OCI-LY7 (cell line): Measurements from ENCODE around the gene NRN1. TPM values are rescaled to one million over a fixed set of nuclear protein-coding genes. Genes with fewer than 3 reads are reported as not detected.

ENCODE experiments used
- BruUV-seq: library from RNA; stranded (reverse); fragments of 400-500 nt; replicated peaks from 2 replicates; lab custom pipeline; 2021; lab: Mats Ljungman, UMichigan
- CTCF ChIA-PET: fragments of 300-600 bp; sonication (Branson Sonifier 250); formaldehyde crosslinking; loops from one replicate; lab custom pipeline; 2022; ENCODE audit warnings: antibody characterized with exemption; ENCODE audit not compliant: unreplicated experiment; lab: Charles Lee
- POLR2A ChIA-PET: fragments of 300-600 bp; sonication (Branson Sonifier 250); formaldehyde crosslinking; loops from one replicate; lab custom pipeline; 2022; ENCODE audit warnings: antibody characterized with exemption; lab: Charles Lee
- DNase-seq: peaks from one replicate; pipeline ENCODE4 v3.0.0-alpha.2; 2015; ENCODE audit warnings: low spot score
- H2AFZ ChIP-seq: fragments of 200-600 bp; sonication (generic), shearing (Covaris generic); 2 replicates; pipeline ENCODE4 v1.6.1; 2014; ENCODE audit warnings: mild to moderate bottlenecking, antibody characterized with exemption, low read length, moderate library complexity
- H3K27ac ChIP-seq: fragments of 200-600 bp; sonication (generic); 2 replicates; pipeline ENCODE4 v1.5.1; 2014; ENCODE audit warnings: mixed run types, low read depth, mild to moderate bottlenecking, moderate library complexity, low read length, inconsistent platforms; ENCODE audit not compliant: poor library complexity, severe bottlenecking
- H3K36me3 ChIP-seq: fragments of 200-600 bp; sonication (generic); 2 replicates; pipeline ENCODE4 v1.6.1; 2014; ENCODE audit warnings: mild to moderate bottlenecking, antibody characterized with exemption, low read length, moderate library complexity, mixed read lengths; ENCODE audit not compliant: insufficient read depth
- H3K4me1 ChIP-seq: fragments of 200-600 bp; sonication (generic); 2 replicates; pipeline ENCODE4 v1.5.1; 2014; ENCODE audit warnings: mild to moderate bottlenecking, low read length; ENCODE audit not compliant: insufficient read depth, poor library complexity, severe bottlenecking
- H3K4me2 ChIP-seq: fragments of 200-600 bp; sonication (generic); 2 replicates; pipeline ENCODE4 v1.6.1; 2014; ENCODE audit warnings: mild to moderate bottlenecking, low read length
- H3K4me3 ChIP-seq: fragments of 200-600 bp; sonication (generic); 2 replicates; pipeline ENCODE4 v1.5.1; 2014; ENCODE audit warnings: mild to moderate bottlenecking, low read depth, low read length; ENCODE audit not compliant: poor library complexity, severe bottlenecking
- H3K79me2 ChIP-seq: fragments of 200-600 bp; sonication (generic); 2 replicates; pipeline ENCODE4 v1.6.1; 2016; ENCODE audit warnings: low read depth, mild to moderate bottlenecking, low read length, moderate library complexity, mixed read lengths; ENCODE audit not compliant: insufficient read depth
- H3K9me2 ChIP-seq: fragments of 200-600 bp; sonication (generic); 2 replicates; pipeline ENCODE4 v1.6.1; 2016; ENCODE audit warnings: mild to moderate bottlenecking, low read length, mixed read lengths; ENCODE audit not compliant: insufficient read depth
- H3K9me3 ChIP-seq: fragments of 200-600 bp; sonication (generic); 2 replicates; pipeline ENCODE4 v1.6.1; 2014; ENCODE audit warnings: mild to moderate bottlenecking, mixed run types, low read length, mixed read lengths
- H4K20me1 ChIP-seq: fragments of 200-600 bp; sonication (generic); 2 replicates; pipeline ENCODE4 v1.6.1; 2014; ENCODE audit warnings: mild to moderate bottlenecking, antibody characterized with exemption, low read length, moderate library complexity, mixed read lengths; ENCODE audit not compliant: insufficient read depth
- CTCF ChIP-seq: fragments of 200-600 bp; sonication (generic); conservative IDR thresholded peaks from 2 replicates; pipeline ENCODE4 v1.5.1; 2014; ENCODE audit warnings: mild to moderate bottlenecking, antibody characterized with exemption, low read length, moderate library complexity, mixed read lengths
- EZH2phosphoT487 ChIP-seq: fragments of 200-600 bp; sonication (generic); IDR thresholded peaks from 2 replicates; pipeline ENCODE4 v1.6.1; 2018; ENCODE audit warnings: low read depth, borderline replicate concordance, mild to moderate bottlenecking, mixed run types, antibody characterized with exemption, low read length, moderate library complexity, mixed read lengths
- intact Hi-C: fragments of 100-400 bp; cut with micrococcal nuclease; formaldehyde crosslinking; loops from one replicate; pipeline ENCODE4 v1.10.0; 2022; ENCODE audit not compliant: unreplicated experiment
- total RNA-seq, 2 experiments: library from RNA; depleted of rRNA in 1 of 2; stranded (reverse); fragments of >200 nt in 1 of 2; shearing (Covaris generic) in 1 of 2; gene quantifications; 2 replicates each; pipeline ENCODE4 v1.2.3, GENCODE V29; 2014 to 2022

Gene NRN1
- total RNA-seq, 2 experiments from 2014 or later: 6.4 to 24.8 TPM

GRCh38 chr6:6001443-6001842 lies 5.3 kb downstream of the NRN1 start:
- no peak for TF ChIP-seq CTCF
- no peak for TF ChIP-seq EZH2phosphoT487
- no peaks in the 10 kb centered on the region for H3K9me2 ChIP-seq
- H3K4me3 ChIP-seq: no peak overlapping the region
- H3K36me3 ChIP-seq: no peaks in the 10 kb centered on the region; the same call in 1 of the 2 replicates
- intact Hi-C loops: loop anchor here (10.0 kb wide), 2 partner anchors 393 to 537 kb away; no protein-coding TSS in a partner anchor
- CTCF ChIA-PET: no interaction called here
- H3K79me2 ChIP-seq: no peaks in the 10 kb centered on the region
- H2AFZ ChIP-seq: no peak overlapping the region
- no TSS peak for BruUV-seq
- H3K9me3 ChIP-seq: no peaks in the 10 kb centered on the region
- no peaks in the 10 kb centered on the region for H4K20me1 ChIP-seq
- no peak for DNase-seq
- no peak overlapping the region for H3K27ac ChIP-seq
- peaks cover 22% of the 10 kb centered on the region for H3K4me1 ChIP-seq
- POLR2A ChIA-PET: interaction anchor here (0.8 kb wide), 1 partner anchor 78 kb away, joined by 3 read pairs; no protein-coding TSS in a partner anchor
- H3K4me2 ChIP-seq: no peak overlapping the region

GRCh38 chr6:5999688-6000608 lies 6.8 kb downstream of the NRN1 start:
- Histone ChIP-seq H2AFZ (no peak overlapping the region), H3K9me2 (no peaks in the 10 kb centered on the region), H3K9me3 (no peaks in the 10 kb centered on the region), H3K79me2 (no peaks in the 10 kb centered on the region), H3K4me2 (no peak overlapping the region), H3K4me3 (no peak overlapping the region), H3K4me1 (peaks cover 15% of the 10 kb centered on the region), H4K20me1 (no peaks in the 10 kb centered on the region), H3K27ac (no peak overlapping the region), H3K36me3 (no peaks in the 10 kb centered on the region; the same call in 1 of the 2 replicates)
- ChIA-PET CTCF (no interaction called here), POLR2A (interaction anchor here (0.6 to 0.7 kb wide), 3 partner anchors 130 to 835 kb away, joined by 3 to 7 read pairs (median 5); no protein-coding TSS in a partner anchor)
- intact Hi-C loops: loop anchor here (10.0 kb wide), 2 partner anchors 395 to 535 kb away; no protein-coding TSS in a partner anchor
- TF ChIP-seq EZH2phosphoT487 (no peak), CTCF (no peak)
- BruUV-seq: no TSS peak
- DNase-seq: no peak
